ENCODE results near the gene PPP2R1B. TPM values are rescaled to one million over a fixed set of nuclear protein-coding genes. Genes with fewer than 3 reads are reported as not detected.

The PPP2R1B gene
- total and polyA plus RNA-seq, 4 donors, result 33.2 to 316 (median 52.5) TPM

GRCh38 chr11:111720801-111721494 is 45.2 kb downstream of the PPP2R1B start:
- 58% methylated on average over 7 of the region's 7 CpGs for WGBS
- no peak for DNase-seq (ENCODE audit: low spot score)
- no peak for TF ChIP-seq CTCF (IDR thresholded peaks at IDR 0.05; ENCODE audit: low read depth, low read length, missing input control)
- peak; percentile 50 for TF ChIP-seq FOXA2 (IDR thresholded peaks at IDR 0.05)
- peak; percentile 63 to 70 for TF ChIP-seq JUND (IDR thresholded peaks at IDR 0.05)
- TF ChIP-seq ZBTB33 (IDR thresholded peaks at IDR 0.05), result peak; percentile 71
- peak; percentile 74 for TF ChIP-seq FOXA1 (IDR thresholded peaks at IDR 0.05)
- TF ChIP-seq HNF4A (conservative IDR thresholded peaks at IDR 0.05), result peak; percentile 97
- peak; percentile 73 for TF ChIP-seq YY1 (IDR thresholded peaks at IDR 0.05)
- TF ChIP-seq RXRA (IDR thresholded peaks at IDR 0.05), result peak; percentile 97 to 98
- TF ChIP-seq HNF4G (IDR thresholded peaks at IDR 0.05), result peak; percentile 85
- TF ChIP-seq RAD21 (IDR thresholded peaks at IDR 0.05), result peak; percentile 58 to 62
- no peak for TF ChIP-seq EGR1 (IDR thresholded peaks at IDR 0.05; ENCODE audit: low read depth in 2 of 2)
- TF ChIP-seq REST (IDR thresholded peaks at IDR 0.05), result peak; percentile 47
- peak; percentile 82 for TF ChIP-seq SP1 (IDR thresholded peaks at IDR 0.05)
- TF ChIP-seq MAX (IDR thresholded peaks at IDR 0.05), result peak; percentile 80
- no peak for TF ChIP-seq GABPA (IDR thresholded peaks at IDR 0.05 in 1 of 2, conservative IDR thresholded peaks at IDR 0.05 in 1 of 2)
- TF ChIP-seq ATF3 (IDR thresholded peaks at IDR 0.05), result peak; percentile 35
- TF ChIP-seq TAF1 (conservative IDR thresholded peaks at IDR 0.05), result no peak
- peak; percentile 82 for TF ChIP-seq NR2F2 (IDR thresholded peaks at IDR 0.05)
- Histone ChIP-seq H3K9me3 (ENCODE audit: control insufficient read depth in 4 of 4, low read length in 3 of 4) (no peaks in the 10 kb centered on the region), H3K27me3 (ENCODE audit: control insufficient read depth in 4 of 4, insufficient read depth in 4 of 4, low read length in 3 of 4) (no peaks in the 10 kb centered on the region), H3K36me3 (ENCODE audit: control insufficient read depth in 4 of 4, insufficient read depth in 3 of 4, low read depth in 1 of 4, low read length in 3 of 4) (peaks cover 12 to 55% (median 51%) of the 10 kb centered on the region in 4 donors), H3K4me1 (ENCODE audit: control insufficient read depth in 4 of 4, insufficient read depth in 4 of 4, low read length in 3 of 4) (peaks cover 1 to 50% (median 35%) of the 10 kb centered on the region in 4 donors), H3K4me3 (ENCODE audit: low read depth in 1 of 3, low read length in 3 of 3) (no peak overlapping the region), H3K27ac (ENCODE audit: low read depth in 1 of 2, low read length in 2 of 2) (peak overlapping the region; percentile 59 to 77), H3K9ac (ENCODE audit: low read depth in 1 of 2, low read length in 2 of 2) (peak overlapping the region in 1 of 2 donors; percentile 41)

Measured in liver (tissue), 9 donors.